Measurements from ENCODE around the gene RSPH1. TPM values are rescaled to one million over a fixed set of nuclear protein-coding genes. Genes with fewer than 3 reads are reported as not detected.

The RSPH1 gene
- total and polyA plus RNA-seq, 2 of the 8 experiments (the other 6 are each of a cell fraction or from before 2014, with no cell fraction given), result 0.24 TPM; not detected in 1

GRCh38 chr21:42484966-42485365 lies 11.1 kb downstream of the RSPH1 start (continued):
- TF ChIP-seq CBX8 (IDR thresholded peaks at IDR 0.05; ENCODE audit: borderline replicate concordance, low read depth, low read length), result no peak
- no peak for TF ChIP-seq CHD7 (IDR thresholded peaks at IDR 0.05; ENCODE audit: insufficient replicate concordance, low read length)

All from H1 (cell line).